ENCODE measurements around the gene SLC16A7.
"Not testable (repeated sequence)": the region's sequence is repeated elsewhere in the genome, so short reads cannot be mapped to it uniquely, and the experiment has no call there.

Gene SLC16A7

GRCh38 chr12:59595883-59596540 lies at the start of gene SLC16A7:
Gene SLC16A7, plus strand, starts transcription at chr12:59596029. Its CDS starts 108,773 bp downstream, at chr12:59704802.
- DNase-seq (ENCODE audit: low read depth) = peak; percentile 85

GRCh38 chr12:59548930-59549329 lies 46.9 kb upstream of the SLC16A7 start:
- no peak for DNase-seq (ENCODE audit: low read depth)

- peak; percentile 37 for DNase-seq (ENCODE audit: low read depth)
Observed at GRCh38 chr12:59559696-59560095, 36.1 kb upstream of the SLC16A7 start.

- peak; percentile 88 for DNase-seq (ENCODE audit: low read depth)
Observed at GRCh38 chr12:59570145-59570544, 25.7 kb upstream of the SLC16A7 start.

- DNase-seq (ENCODE audit: low read depth) = no peak
Observed at GRCh38 chr12:59574406-59574805, 21.4 kb upstream of the SLC16A7 start.

GRCh38 chr12:59575826-59576225 lies 20.0 kb upstream of the SLC16A7 start:
- DNase-seq (ENCODE audit: low read depth) = no peak

GRCh38 chr12:59578254-59578653 lies 17.6 kb upstream of the SLC16A7 start:
- DNase-seq (ENCODE audit: low read depth) = no peak

GRCh38 chr12:59579631-59580030 lies 16.2 kb upstream of the SLC16A7 start:
- DNase-seq (ENCODE audit: low read depth) = no peak

GRCh38 chr12:59580050-59580449 lies 15.8 kb upstream of the SLC16A7 start:
- no peak for DNase-seq (ENCODE audit: low read depth)

- no peak for DNase-seq (ENCODE audit: low read depth)
Observed at GRCh38 chr12:59583003-59583712, 12.7 kb upstream of the SLC16A7 start.

- DNase-seq (ENCODE audit: low read depth) = no peak
Observed at GRCh38 chr12:59587710-59588109, 8.1 kb upstream of the SLC16A7 start.

GRCh38 chr12:59593761-59594160 lies 2.1 kb upstream of the SLC16A7 start:
- DNase-seq (ENCODE audit: low read depth) = no peak

- no peak for DNase-seq (ENCODE audit: low read depth)
Observed at GRCh38 chr12:59594943-59595500, 807 bp upstream of the SLC16A7 start.

- no peak for DNase-seq (ENCODE audit: low read depth)
Observed at GRCh38 chr12:59595565-59595882, 305 bp upstream of the SLC16A7 start.

GRCh38 chr12:59597385-59597781 lies 1.6 kb downstream of the SLC16A7 start:
- peak; percentile 98 for DNase-seq (ENCODE audit: low read depth)

GRCh38 chr12:59600171-59600570 lies 4.3 kb downstream of the SLC16A7 start:
- DNase-seq (ENCODE audit: low read depth) = peak; percentile 54

GRCh38 chr12:59603754-59604153 lies 7.9 kb downstream of the SLC16A7 start:
- DNase-seq (ENCODE audit: low read depth) = no peak

GRCh38 chr12:59612823-59613434 lies 17.1 kb downstream of the SLC16A7 start:
- not testable (repeated sequence) for DNase-seq (ENCODE audit: low read depth)

GRCh38 chr12:59615392-59616165 lies 19.8 kb downstream of the SLC16A7 start:
- no peak for DNase-seq (ENCODE audit: low read depth)

GRCh38 chr12:59619461-59620240 lies 23.8 kb downstream of the SLC16A7 start:
- no peak for DNase-seq (ENCODE audit: low read depth)

- no peak for DNase-seq (ENCODE audit: low read depth)
Observed at GRCh38 chr12:59620326-59620725, 24.5 kb downstream of the SLC16A7 start.
